Measurements from ENCODE around the gene MGARP. TPM values are rescaled to one million over a fixed set of nuclear protein-coding genes. Genes with fewer than 3 reads are reported as not detected.

MGARP gene
- polyA plus RNA-seq, 1 experiment = 57.7 TPM

DNA sequence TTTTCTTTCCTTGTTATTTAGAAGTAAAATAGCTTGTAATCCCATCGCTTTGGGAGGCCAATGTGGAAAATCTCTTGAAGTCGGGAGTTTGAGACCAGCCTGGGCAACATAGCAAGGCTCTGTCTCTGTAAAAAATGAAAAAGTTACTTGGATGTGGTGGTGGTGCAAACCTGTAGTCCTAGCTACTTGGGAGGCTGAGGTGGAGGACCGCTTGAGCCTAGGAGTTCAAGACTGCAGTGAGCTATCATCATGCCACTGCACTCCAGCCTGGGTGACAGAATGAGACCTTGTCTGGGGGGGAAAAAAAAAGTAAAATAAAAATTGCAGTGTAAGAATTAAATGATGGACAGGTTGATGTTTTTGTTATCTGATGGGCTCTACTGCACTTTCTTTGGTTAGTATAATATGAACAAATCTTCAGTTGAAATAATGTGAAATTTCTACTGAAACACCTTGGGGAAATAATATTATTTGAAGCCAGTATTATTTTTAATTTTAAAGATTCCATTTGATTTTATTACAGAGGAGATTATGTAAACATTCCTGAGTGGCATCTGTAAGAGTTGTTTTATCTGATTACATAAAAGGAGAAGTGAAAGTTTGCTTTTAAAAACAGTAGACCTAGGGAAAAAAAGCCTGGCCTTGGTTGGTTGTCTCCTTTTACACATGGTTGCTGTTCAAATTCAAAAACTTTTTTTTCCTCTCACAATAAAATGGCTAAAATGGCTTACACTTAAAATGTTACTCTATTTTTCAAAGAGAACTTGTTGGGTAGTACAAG is 32.7 kb upstream of the MGARP start:
- H3K4me3 ChIP-seq (ENCODE audit: low read depth, low read length) = no peak overlapping the region
- H3K9me3 ChIP-seq (ENCODE audit: control insufficient read depth, insufficient read depth, low read length) = no peaks in the 10 kb centered on the region; the same call in 1 of the 2 replicates
- H3K27ac ChIP-seq (ENCODE audit: low read depth, low read length) = no peak overlapping the region
- POLR2A ChIA-PET = interaction anchor here (0.7 kb wide), 1 partner anchor 144 kb away, joined by 3 read pairs; no protein-coding TSS in a partner anchor
- TF ChIP-seq, protein P1, sequence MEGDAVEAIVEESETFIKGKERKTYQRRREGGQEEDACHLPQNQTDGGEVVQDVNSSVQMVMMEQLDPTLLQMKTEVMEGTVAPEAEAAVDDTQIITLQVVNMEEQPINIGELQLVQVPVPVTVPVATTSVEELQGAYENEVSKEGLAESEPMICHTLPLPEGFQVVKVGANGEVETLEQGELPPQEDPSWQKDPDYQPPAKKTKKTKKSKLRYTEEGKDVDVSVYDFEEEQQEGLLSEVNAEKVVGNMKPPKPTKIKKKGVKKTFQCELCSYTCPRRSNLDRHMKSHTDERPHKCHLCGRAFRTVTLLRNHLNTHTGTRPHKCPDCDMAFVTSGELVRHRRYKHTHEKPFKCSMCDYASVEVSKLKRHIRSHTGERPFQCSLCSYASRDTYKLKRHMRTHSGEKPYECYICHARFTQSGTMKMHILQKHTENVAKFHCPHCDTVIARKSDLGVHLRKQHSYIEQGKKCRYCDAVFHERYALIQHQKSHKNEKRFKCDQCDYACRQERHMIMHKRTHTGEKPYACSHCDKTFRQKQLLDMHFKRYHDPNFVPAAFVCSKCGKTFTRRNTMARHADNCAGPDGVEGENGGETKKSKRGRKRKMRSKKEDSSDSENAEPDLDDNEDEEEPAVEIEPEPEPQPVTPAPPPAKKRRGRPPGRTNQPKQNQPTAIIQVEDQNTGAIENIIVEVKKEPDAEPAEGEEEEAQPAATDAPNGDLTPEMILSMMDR (IDR thresholded peaks at IDR 0.05; ENCODE audit: low read depth, low read length) = no peak
- CTCF ChIA-PET = interaction anchor here (2.2 kb wide), 1 partner anchor 17 kb away, joined by 10 read pairs; no protein-coding TSS in a partner anchor
- no peaks in the 10 kb centered on the region for H3K27me3 ChIP-seq (ENCODE audit: control insufficient read depth, insufficient read depth, low read length)
- DNase-seq (ENCODE audit: low read depth, low spot score) = no peak

DNA sequence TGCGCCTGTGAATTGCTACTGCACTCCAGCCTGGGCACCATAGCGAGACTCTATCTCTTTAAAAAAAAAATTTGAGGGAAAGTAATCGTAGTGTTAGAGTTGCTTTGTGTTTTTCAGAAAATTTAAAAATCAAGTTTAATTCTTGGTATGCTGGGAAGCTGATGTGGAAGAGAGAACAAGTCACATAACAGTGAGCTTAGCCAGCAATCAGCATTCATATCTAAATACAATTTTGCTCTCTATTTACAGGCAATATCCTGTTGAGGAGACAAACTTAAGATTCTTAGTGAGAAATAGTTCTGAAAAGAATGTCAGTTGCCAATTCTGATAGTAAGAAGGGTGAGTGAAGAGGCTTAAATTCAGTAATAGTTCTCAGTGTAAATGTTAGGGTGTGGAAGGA is 31.9 kb upstream of the MGARP start:
- no peak for DNase-seq (ENCODE audit: low read depth, low spot score)
- H3K27me3 ChIP-seq (ENCODE audit: control insufficient read depth, insufficient read depth, low read length) = no peaks in the 10 kb centered on the region
- H3K27ac ChIP-seq (ENCODE audit: low read depth, low read length) = no peak overlapping the region
- no peak overlapping the region for H3K4me3 ChIP-seq (ENCODE audit: low read depth, low read length)
- TF ChIP-seq, protein P1 (IDR thresholded peaks at IDR 0.05; ENCODE audit: low read depth, low read length) = no peak
- ChIA-PET CTCF (interaction anchor here (1.1 to 2.2 kb wide), 2 partner anchors 10 to 16 kb away, joined by 4 to 10 read pairs; no protein-coding TSS in a partner anchor), POLR2A (no interaction called here)
- no peaks in the 10 kb centered on the region; the same call in 1 of the 2 replicates for H3K9me3 ChIP-seq (ENCODE audit: control insufficient read depth, insufficient read depth, low read length)

DNA sequence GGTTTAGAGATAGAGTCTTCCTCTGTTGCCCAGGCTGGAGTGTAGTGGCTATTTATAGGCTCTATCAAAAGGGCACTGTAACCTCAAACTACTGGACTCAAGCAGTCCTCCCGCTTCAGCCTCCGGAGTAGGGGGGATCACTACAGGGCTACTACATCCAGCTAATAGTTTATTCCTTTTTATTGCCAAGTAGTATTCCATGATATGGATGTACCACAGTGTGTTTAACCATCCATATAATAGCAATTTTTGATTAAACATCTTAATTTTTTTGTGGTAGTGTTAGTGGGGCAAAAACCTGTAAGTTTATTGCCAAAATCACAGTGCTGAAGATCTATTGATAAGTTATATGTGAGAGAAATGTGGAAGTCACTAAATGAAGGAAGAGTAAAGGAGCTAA is 24.9 kb upstream of the MGARP start:
- CTCF ChIA-PET = interaction anchor here (0.5 to 1.7 kb wide), 2 partner anchors 9 to 17 kb away, joined by 3 to 10 read pairs; no protein-coding TSS in a partner anchor
- POLR2A ChIA-PET = no interaction called here
- TF ChIP-seq, protein P1 (IDR thresholded peaks at IDR 0.05; ENCODE audit: low read depth, low read length) = no peak
- Histone ChIP-seq H3K9me3 (ENCODE audit: control insufficient read depth, insufficient read depth, low read length) (peaks cover 9% of the 10 kb centered on the region), H3K4me3 (ENCODE audit: low read depth, low read length) (no peak overlapping the region), H3K27me3 (ENCODE audit: control insufficient read depth, insufficient read depth, low read length) (no peaks in the 10 kb centered on the region), H3K27ac (ENCODE audit: low read depth, low read length) (no peak overlapping the region)
- DNase-seq (ENCODE audit: low read depth, low spot score) = no peak

DNA sequence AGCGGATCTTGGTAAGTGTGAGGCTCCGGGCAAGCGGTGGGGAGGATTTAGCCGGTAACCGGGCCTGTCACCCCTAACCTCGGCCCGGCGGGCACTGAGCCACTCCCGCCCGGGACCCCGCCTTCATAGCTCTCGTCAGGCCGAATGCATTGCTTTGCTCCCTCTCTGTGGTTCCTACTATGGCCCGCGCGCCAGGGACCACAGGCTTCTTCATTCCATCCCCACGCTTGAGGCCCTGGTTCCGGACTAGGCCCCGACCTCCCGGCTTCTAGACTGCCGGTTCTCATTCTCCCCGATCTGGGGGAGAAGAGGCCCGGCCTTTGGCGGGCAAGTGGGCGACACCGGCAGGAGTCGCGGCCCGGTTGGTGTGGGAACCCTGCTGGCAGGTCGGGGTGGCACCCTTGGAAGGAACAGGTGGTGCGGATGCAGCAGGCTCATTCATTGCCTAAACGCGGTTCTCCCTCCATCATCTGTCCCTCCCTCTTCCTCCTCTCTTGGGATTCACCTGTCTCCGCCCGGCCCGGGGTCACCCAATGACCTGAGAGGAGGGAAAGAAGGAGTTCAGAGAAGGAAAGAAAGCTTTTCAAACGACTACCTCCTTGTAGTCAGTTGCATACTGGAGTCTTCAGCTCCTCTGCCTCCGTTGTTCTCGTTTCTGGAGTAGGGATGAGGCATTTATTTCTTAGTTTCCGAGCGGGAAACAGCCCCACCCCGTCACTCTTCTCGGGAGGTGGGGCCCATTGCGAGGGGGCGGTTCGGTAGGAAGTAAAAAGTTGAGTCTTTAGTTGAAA is 22.0 kb upstream of the MGARP start, which contains the start of gene NDUFC1:
Gene NDUFC1 (minus strand): TSS at position 657 of the 791 bp plus-strand sequence. CDS start 6,679 bp downstream, outside the sequence.
- TF ChIP-seq, protein P1 (IDR thresholded peaks at IDR 0.05; ENCODE audit: low read depth, low read length) = peak; percentile 31
- Histone ChIP-seq H3K27ac (ENCODE audit: low read depth, low read length) (peak within 1 kb of the TSS; percentile 88), H3K27me3 (ENCODE audit: control insufficient read depth, insufficient read depth, low read length) (no peaks in the 10 kb centered on the region), H3K9me3 (ENCODE audit: control insufficient read depth, insufficient read depth, low read length) (peaks cover 9% of the 10 kb centered on the region), H3K4me3 (ENCODE audit: low read depth, low read length) (peak within 1 kb of the TSS; percentile 93)
- no peak for DNase-seq (ENCODE audit: low read depth, low spot score)
- POLR2A ChIA-PET = interaction anchor here (0.6 to 1.4 kb wide), 5 partner anchors 20 to 206 kb away, joined by 3 to 7 read pairs (median 5); partner anchors contain the start of gene MGARP
- CTCF ChIA-PET = interaction anchor here (0.8 to 1.3 kb wide), 2 partner anchors 70 to 272 kb away, joined by 3 to 5 read pairs; no protein-coding TSS in a partner anchor
